Breast epithelium (tissue), 4 donors: ENCODE measurements around the gene PPP6R3. TPM values are rescaled to one million over a fixed set of nuclear protein-coding genes. Genes with fewer than 3 reads are reported as not detected.

Experiments used
- DNase-seq, 2 donors: peaks; one replicate each; pipeline ENCODE4 v3.0.0-alpha.2; 2019; ENCODE audit warnings: low spot score in 2 of 2
- H3K27ac ChIP-seq, 2 donors: fragments of 200-600 bp; sonication (generic) in 1 of 2; one replicate each; pipeline ENCODE4 v1.5.1; 2016 to 2019; ENCODE audit warnings: mild to moderate bottlenecking in 1 of 2
- H3K27me3 ChIP-seq, 2 donors: fragments of 200-600 bp; sonication (generic) in 1 of 2; one replicate each; pipeline versions ENCODE4 v1.5.1 to v1.6.0; 2017 to 2019; ENCODE audit warnings: control low read depth in 1 of 2, mild to moderate bottlenecking in 1 of 2
- H3K36me3 ChIP-seq: fragments of 200-600 bp; one replicate; pipeline ENCODE4 v1.5.1; 2019
- H3K4me1 ChIP-seq, 2 donors: fragments of 200-600 bp; sonication (generic); one replicate each; pipeline ENCODE4 v1.5.1; 2016 to 2019; ENCODE audit warnings: control low read depth in 1 of 2
- H3K4me3 ChIP-seq, 3 donors: fragments of 200-600 bp; sonication (generic); 1 replicate in 2 of 3; 2 replicates in 1 of 3; pipeline ENCODE4 v1.5.1; 2016 to 2019; ENCODE audit warnings: mild to moderate bottlenecking in 3 of 3, moderate library complexity in 2 of 3
- H3K9me3 ChIP-seq, 2 donors: fragments of 200-600 bp; sonication (generic) in 1 of 2; one replicate each; pipeline ENCODE4 v1.5.1; 2016 to 2019; ENCODE audit warnings: control low read depth in 1 of 2
- CTCF ChIP-seq, 3 donors: fragments of 450-650 bp; IDR thresholded peaks; one replicate each; pipeline ENCODE4 v1.5.1; 2016 to 2017; ENCODE audit warnings: antibody characterized with exemption in 3 of 3, mild to moderate bottlenecking in 3 of 3, moderate library complexity in 3 of 3
- POLR2A ChIP-seq: fragments of 450-650 bp; IDR thresholded peaks from one replicate; pipeline ENCODE4 v1.6.1; 2016; ENCODE audit warnings: antibody characterized with exemption, mild to moderate bottlenecking, moderate library complexity
- POLR2AphosphoS5 ChIP-seq, 3 donors: sonication (generic); formaldehyde crosslinking; IDR thresholded peaks; one replicate each; pipeline ENCODE4 v1.6.1; 2017; ENCODE audit warnings: antibody characterized with exemption in 3 of 3
- intact Hi-C: fragments of 100-400 bp; cut with DNase I; formaldehyde crosslinking; loops from one replicate; pipeline ENCODE4 v1.15.1; 2023; ENCODE audit warnings: low total_unique reads
- total RNA-seq, 3 donors: library from RNA; depleted of rRNA; stranded (reverse); fragments of >200 nt; gene quantifications; one replicate each; pipeline ENCODE4 v1.1.0, GENCODE V29; 2016

PPP6R3 gene
- total RNA-seq, 3 donors from 2014 or later = 113 to 227 (median 183) TPM

DNA sequence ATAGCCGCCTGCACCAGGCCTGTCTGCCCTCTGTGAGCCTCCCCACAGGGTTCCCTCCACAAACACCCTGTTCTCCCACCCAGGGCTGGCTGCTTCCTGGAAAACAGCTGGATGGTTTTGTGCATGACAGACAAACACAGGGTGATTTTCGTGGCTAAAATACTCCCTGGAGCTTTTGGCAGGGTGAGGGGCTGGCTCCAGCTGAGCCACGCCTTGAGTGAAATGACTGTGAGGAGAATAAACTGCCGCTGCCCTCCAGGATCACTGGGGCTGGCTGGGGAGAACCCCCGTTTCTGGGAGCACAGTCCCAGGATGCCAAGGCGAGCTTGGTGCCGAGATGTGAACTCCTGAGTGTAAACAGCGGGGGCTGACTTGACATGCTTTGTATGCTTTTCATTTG, 20.3 kb upstream of the PPP6R3 start:
- no peak overlapping the region for H3K27ac ChIP-seq
- peaks cover 0 to 2% of the 10 kb centered on the region in 2 donors for H3K4me1 ChIP-seq
- DNase-seq = no peak
- no peaks in the 10 kb centered on the region for H3K9me3 ChIP-seq
- no peaks in the 10 kb centered on the region for H3K36me3 ChIP-seq
- intact Hi-C loops = no loop called here
- H3K27me3 ChIP-seq = no peaks in the 10 kb centered on the region
- H3K4me3 ChIP-seq = no peak overlapping the region
- no peak for TF ChIP-seq CTCF (IDR thresholded peaks at IDR 0.05)
- no peak for TF ChIP-seq POLR2AphosphoS5 (IDR thresholded peaks at IDR 0.05)
- TF ChIP-seq POLR2A = no peak

DNA sequence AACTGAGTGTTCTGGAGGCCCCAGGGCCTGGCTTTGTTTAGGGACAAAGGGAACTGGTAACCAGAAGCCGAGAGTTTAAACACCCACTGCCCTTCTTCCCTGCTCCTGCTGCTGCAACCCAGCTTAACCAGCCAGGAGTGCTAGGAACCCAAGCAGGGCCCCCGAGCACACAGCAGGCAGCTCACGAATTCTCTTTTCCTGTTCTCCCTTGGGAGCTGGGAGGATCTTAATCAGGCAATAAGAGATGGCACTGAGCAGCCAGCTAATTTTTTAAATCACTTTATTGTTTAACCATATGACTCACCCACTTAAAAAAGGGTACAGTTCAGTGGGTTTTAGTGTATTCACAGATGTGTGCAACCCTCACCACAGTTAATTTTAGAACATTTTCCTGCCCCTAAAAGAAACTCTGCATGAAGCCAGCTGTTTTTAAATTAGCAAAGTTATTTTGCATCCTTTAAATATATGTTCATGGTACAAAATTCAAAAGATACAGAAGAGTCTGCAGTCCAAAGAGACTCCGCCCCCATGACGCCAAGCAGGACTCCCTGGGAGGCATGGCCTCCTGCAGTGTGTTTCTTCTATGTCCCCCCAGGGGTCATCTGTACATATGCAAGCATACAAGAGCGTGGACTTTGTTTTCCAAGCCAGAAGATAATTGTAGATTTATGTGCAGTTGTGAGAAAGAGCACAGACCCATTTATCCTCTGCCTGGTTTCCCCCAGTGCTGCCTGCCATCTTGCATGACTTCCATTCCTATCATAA, 18.9 kb upstream of the PPP6R3 start:
- Histone ChIP-seq H3K36me3 (peaks cover 4% of the 10 kb centered on the region), H3K4me3 (no peak overlapping the region), H3K9me3 (no peaks in the 10 kb centered on the region), H3K27me3 (no peaks in the 10 kb centered on the region), H3K27ac (no peak overlapping the region), H3K4me1 (peaks cover 0 to 2% of the 10 kb centered on the region in 2 donors)
- TF ChIP-seq POLR2A (no peak), CTCF (IDR thresholded peaks at IDR 0.05) (no peak), POLR2AphosphoS5 (IDR thresholded peaks at IDR 0.05) (no peak)
- DNase-seq = no peak
- intact Hi-C loops = no loop called here

DNA sequence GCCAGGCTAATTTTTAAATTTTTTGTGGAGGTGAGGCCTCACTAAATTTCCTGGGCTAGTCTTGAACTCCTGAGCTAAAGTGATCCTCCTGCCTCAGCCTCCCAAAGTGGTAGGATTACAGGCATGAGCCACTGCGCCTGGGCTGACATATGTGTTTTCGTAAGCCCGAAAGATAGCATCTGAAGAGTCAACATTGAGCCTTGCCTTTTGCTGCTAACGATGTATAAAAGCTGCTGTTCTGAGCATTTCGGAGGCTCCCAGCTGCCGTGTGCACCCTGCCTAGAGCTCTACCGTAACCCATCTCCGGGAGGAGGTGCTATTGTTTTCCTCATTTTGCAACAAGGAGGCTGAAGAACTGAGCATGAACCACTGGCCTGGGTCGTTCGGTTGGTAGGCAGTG, 18.1 kb upstream of the PPP6R3 start:
- Histone ChIP-seq H3K36me3 (peaks cover 4% of the 10 kb centered on the region), H3K4me1 (peaks cover 0 to 2% of the 10 kb centered on the region in 2 donors), H3K27me3 (no peaks in the 10 kb centered on the region), H3K27ac (no peak overlapping the region), H3K4me3 (no peak overlapping the region), H3K9me3 (no peaks in the 10 kb centered on the region)
- intact Hi-C loops = no loop called here
- DNase-seq = no peak
- TF ChIP-seq POLR2AphosphoS5 (IDR thresholded peaks at IDR 0.05) = no peak
- TF ChIP-seq POLR2A = no peak
- TF ChIP-seq CTCF (IDR thresholded peaks at IDR 0.05) = no peak

DNA sequence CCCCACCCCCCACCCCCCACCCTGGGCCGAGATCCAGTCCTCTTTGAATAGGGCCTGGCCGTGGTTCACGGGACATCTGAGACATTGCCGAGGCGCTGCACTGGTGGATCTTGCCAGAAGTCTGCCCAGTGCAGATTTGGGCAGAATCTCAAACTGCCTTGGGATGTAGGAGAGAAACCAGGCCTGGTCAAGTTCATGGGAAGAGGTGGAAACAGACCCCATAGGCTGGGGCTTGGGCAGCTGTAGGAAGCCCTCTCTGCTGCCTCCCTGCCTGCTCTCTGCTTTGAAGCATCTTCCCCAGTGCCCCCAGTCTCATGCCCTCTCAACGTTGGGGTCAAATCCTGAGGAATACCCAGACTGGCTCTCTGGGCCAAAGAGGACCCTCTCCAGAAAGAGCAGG, 16.0 kb upstream of the PPP6R3 start:
- no peak for DNase-seq
- no peak overlapping the region for H3K4me3 ChIP-seq
- peaks cover 4% of the 10 kb centered on the region for H3K36me3 ChIP-seq
- H3K27ac ChIP-seq = no peak overlapping the region
- H3K4me1 ChIP-seq = no peaks in the 10 kb centered on the region
- intact Hi-C loops = no loop called here
- H3K9me3 ChIP-seq = no peaks in the 10 kb centered on the region
- TF ChIP-seq POLR2AphosphoS5 (IDR thresholded peaks at IDR 0.05) (no peak), POLR2A (no peak), CTCF (IDR thresholded peaks at IDR 0.05) (no peak)
- no peaks in the 10 kb centered on the region for H3K27me3 ChIP-seq

DNA sequence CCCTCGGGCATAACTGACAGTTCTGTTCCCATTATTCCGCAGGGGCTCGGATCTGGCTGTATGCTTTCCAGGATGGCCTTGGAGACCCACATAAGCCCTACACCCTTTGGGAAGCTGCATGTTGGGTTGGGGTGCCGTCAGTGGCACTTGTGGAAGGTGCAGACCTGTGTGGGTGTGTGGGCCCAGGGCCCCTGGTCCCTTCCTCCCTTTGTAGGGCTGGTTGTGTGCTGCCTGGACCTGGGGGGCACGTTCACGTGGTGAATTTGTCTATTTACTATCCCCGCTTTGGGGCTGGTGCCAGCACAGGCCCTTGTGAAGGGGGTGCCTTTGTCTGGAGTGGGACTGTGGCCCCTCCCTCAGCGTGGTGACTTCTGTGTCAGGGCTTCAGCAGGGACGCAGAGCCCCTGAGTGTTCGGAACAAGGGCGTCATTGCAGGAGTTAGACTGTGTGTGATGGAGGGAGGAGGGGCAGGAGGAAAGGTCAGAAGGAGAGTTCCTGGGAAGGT, 15.0 kb upstream of the PPP6R3 start:
- no peak overlapping the region for H3K27ac ChIP-seq
- TF ChIP-seq POLR2AphosphoS5 (IDR thresholded peaks at IDR 0.05) = no peak
- TF ChIP-seq POLR2A = no peak
- H3K27me3 ChIP-seq = no peaks in the 10 kb centered on the region
- H3K4me1 ChIP-seq = no peaks in the 10 kb centered on the region
- H3K36me3 ChIP-seq = peaks cover 4% of the 10 kb centered on the region
- H3K4me3 ChIP-seq = no peak overlapping the region
- intact Hi-C loops = no loop called here
- H3K9me3 ChIP-seq = no peaks in the 10 kb centered on the region
- DNase-seq = no peak
